OCI-LY1 (cell line): ENCODE data around the gene NCKIPSD.

Experiments used
- H2AFZ ChIP-seq: fragments of 200-600 bp; sonication (generic), shearing (Covaris generic); 2 replicates; pipeline ENCODE4 v1.6.0; 2014; ENCODE audit warnings: antibody characterized with exemption, mild to moderate bottlenecking, low read length
- H3F3A ChIP-seq: fragments of 200-600 bp; sonication (generic), shearing (Covaris generic); 2 replicates; pipeline ENCODE4 v1.6.0; 2014; ENCODE audit warnings: mild to moderate bottlenecking, antibody characterized with exemption, low read length, moderate library complexity; ENCODE audit not compliant: insufficient read depth
- H3K27ac ChIP-seq: fragments of 200-600 bp; sonication (generic); 2 replicates; pipeline ENCODE4 v1.5.1; 2014; ENCODE audit warnings: low read length, mixed run types, mild to moderate bottlenecking, low read depth; ENCODE audit not compliant: poor library complexity, severe bottlenecking
- H3K27me3 ChIP-seq: fragments of 200-600 bp; sonication (generic); 2 replicates; pipeline ENCODE4 v1.6.0; 2014; ENCODE audit warnings: antibody characterized with exemption, mild to moderate bottlenecking, low read length, moderate library complexity; ENCODE audit not compliant: insufficient read depth
- H3K36me3 ChIP-seq: fragments of 200-600 bp; sonication (generic); 2 replicates; pipeline ENCODE4 v1.6.1; 2014; ENCODE audit warnings: mild to moderate bottlenecking, antibody characterized with exemption, low read length, moderate library complexity, mixed read lengths; ENCODE audit not compliant: insufficient read depth
- H3K4me1 ChIP-seq: fragments of 200-600 bp; sonication (generic); 2 replicates; pipeline ENCODE4 v1.5.1; 2014; ENCODE audit warnings: mild to moderate bottlenecking, low read length, moderate library complexity; ENCODE audit not compliant: insufficient read depth, severe bottlenecking
- H3K4me2 ChIP-seq: fragments of 200-600 bp; sonication (generic), shearing (Covaris generic); 2 replicates; pipeline ENCODE4 v1.6.1; 2014; ENCODE audit warnings: low read length
- H3K4me3 ChIP-seq: fragments of 200-600 bp; sonication (generic); 2 replicates; pipeline ENCODE4 v1.5.1; 2014; ENCODE audit warnings: low read length, low read depth, mild to moderate bottlenecking, mixed read lengths; ENCODE audit not compliant: poor library complexity, severe bottlenecking
- H3K79me2 ChIP-seq: fragments of 200-600 bp; shearing (Covaris generic); 2 replicates; pipeline ENCODE4 v1.6.1; 2016; ENCODE audit warnings: mixed run types, low read length, mixed read lengths; ENCODE audit not compliant: insufficient read depth
- H3K9ac ChIP-seq: fragments of 200-600 bp; sonication (generic), shearing (Covaris generic); 2 replicates; pipeline ENCODE4 v1.6.1; 2014; ENCODE audit warnings: mild to moderate bottlenecking, low read length, mixed read lengths
- H3K9me2 ChIP-seq: fragments of 200-600 bp; sonication (generic), shearing (Covaris generic); 2 replicates; pipeline ENCODE4 v1.6.1; 2014; ENCODE audit warnings: low read depth, mild to moderate bottlenecking, low read length, mixed read lengths
- H3K9me3 ChIP-seq: fragments of 200-600 bp; shearing (Covaris generic); 2 replicates; pipeline ENCODE4 v1.6.1; 2014; ENCODE audit warnings: low read length, mixed read lengths
- H4K20me1 ChIP-seq: fragments of 200-600 bp; sonication (generic), shearing (Covaris generic); 2 replicates; pipeline ENCODE4 v1.6.0; 2016; ENCODE audit warnings: mild to moderate bottlenecking, low read length; ENCODE audit not compliant: insufficient read depth
- CTCF ChIP-seq: fragments of 200-600 bp; sonication (generic), shearing (Covaris generic); IDR thresholded peaks from 2 replicates; pipeline ENCODE4 v1.5.1; 2017; ENCODE audit warnings: mild to moderate bottlenecking, antibody characterized with exemption, low read length, moderate library complexity, mixed read lengths
- EZH2 ChIP-seq: fragments of 200-600 bp; sonication (generic), shearing (Covaris generic); IDR thresholded peaks from 2 replicates; pipeline ENCODE4 v1.8.0; 2017; ENCODE audit warnings: borderline replicate concordance, mixed run types, mild to moderate bottlenecking, antibody characterized with exemption, low read length, moderate library complexity, mixed read lengths

Gene NCKIPSD

DNA sequence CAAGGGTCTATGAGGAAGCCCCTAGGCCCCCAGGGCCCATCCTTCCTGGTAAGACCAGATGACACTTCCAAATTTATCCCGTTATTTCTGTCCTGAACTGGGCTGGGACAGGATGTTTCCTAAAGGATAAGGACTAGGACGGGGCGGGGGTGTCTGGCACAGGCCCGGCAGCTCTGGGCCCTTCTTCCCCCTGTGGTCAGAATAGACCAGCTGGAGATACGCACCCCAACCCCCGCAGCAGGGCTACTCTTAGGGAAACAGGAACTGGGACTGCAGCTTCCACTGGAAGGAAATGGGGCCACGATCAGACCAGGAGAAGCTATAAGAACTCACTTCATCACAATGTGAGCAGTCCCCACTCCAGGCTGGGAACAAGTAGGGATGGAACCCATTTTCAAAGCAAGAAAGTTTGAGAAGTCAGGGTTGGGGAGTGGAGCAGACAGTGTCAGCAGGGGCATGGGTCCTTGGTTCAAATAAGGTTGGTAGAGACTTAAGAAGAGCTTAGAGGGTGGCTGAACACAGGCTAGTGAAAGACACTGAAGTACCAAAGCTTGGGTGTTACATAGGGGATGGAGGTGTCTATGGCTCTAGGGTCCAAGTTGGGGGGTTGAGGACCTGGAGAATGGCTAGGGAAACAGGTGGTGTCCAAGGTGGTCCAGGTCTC is 1.1 kb downstream of the NCKIPSD start:
- H2AFZ ChIP-seq, result no peak overlapping the region
- peaks cover 24% of the 10 kb centered on the region for H3K4me1 ChIP-seq
- H3K27me3 ChIP-seq, result no peaks in the 10 kb centered on the region
- no peak for TF ChIP-seq EZH2
- no peak for TF ChIP-seq CTCF
- peak overlapping the region; percentile 76 for H3K9ac ChIP-seq
- no peaks in the 10 kb centered on the region for H3K9me3 ChIP-seq
- H3K36me3 ChIP-seq, result peaks cover 56% of the 10 kb centered on the region
- H3K4me3 ChIP-seq, result peak overlapping the region; percentile 72
- no peaks in the 10 kb centered on the region for H4K20me1 ChIP-seq
- peaks cover 7% of the 10 kb centered on the region for H3K79me2 ChIP-seq
- H3K4me2 ChIP-seq, result peak overlapping the region; percentile 99
- peaks cover 10% of the 10 kb centered on the region; the same call in 1 of the 2 replicates for H3F3A ChIP-seq
- H3K9me2 ChIP-seq, result no peaks in the 10 kb centered on the region
- peak overlapping the region; percentile 27 for H3K27ac ChIP-seq

DNA sequence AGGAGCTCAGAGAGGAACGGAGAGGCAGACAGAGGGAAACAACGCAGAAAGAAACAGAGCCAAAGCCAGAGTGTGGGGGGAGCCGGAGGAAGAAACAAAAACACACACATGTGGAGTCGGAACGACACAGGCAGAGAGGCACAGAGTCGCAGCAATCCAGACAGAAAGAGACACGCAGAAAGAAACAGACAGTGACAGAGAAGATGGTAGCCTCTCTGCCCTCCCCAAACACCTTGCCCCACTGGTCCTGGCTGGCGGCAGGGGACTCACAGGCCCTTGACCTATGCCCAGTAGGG is 1.7 kb downstream of the NCKIPSD start:
- Histone ChIP-seq H3F3A (peaks cover 10% of the 10 kb centered on the region; the same call in 1 of the 2 replicates), H2AFZ (no peak overlapping the region), H3K27me3 (no peaks in the 10 kb centered on the region), H3K9me3 (no peaks in the 10 kb centered on the region), H3K4me2 (peak overlapping the region; percentile 99), H3K79me2 (peaks cover 7% of the 10 kb centered on the region), H3K9me2 (no peaks in the 10 kb centered on the region), H3K27ac (no peak overlapping the region), H3K9ac (peak overlapping the region; percentile 76; the same call in 1 of the 2 replicates), H4K20me1 (no peaks in the 10 kb centered on the region), H3K36me3 (peaks cover 56% of the 10 kb centered on the region), H3K4me3 (peak overlapping the region; percentile 72), H3K4me1 (peaks cover 24% of the 10 kb centered on the region)
- TF ChIP-seq CTCF (no peak), EZH2 (no peak)

DNA sequence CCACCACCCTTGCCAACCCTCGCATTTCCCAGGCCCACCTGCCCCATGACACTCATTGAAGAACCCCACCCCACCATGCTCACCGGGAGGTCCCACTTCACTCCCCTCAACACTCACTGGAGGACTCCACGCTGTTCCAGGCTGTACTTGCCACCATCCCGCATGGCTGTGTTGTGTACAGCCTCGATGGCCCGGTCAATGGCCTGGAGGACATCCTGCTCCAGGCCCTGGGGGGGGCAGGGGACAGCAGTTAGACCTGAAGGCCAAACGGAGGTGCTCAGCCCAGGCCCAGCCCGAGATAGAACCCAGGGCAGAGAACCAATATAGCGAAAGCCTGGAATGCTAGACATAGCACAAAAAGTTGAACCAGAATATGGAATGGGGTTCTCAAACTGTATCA is 2.9 kb downstream of the NCKIPSD start:
- no peak overlapping the region for H3K4me2 ChIP-seq
- peaks cover 54% of the 10 kb centered on the region for H3K36me3 ChIP-seq
- peaks cover 10% of the 10 kb centered on the region; the same call in 1 of the 2 replicates for H3F3A ChIP-seq
- TF ChIP-seq EZH2 (no peak), CTCF (no peak)
- no peak overlapping the region for H3K4me3 ChIP-seq
- H3K4me1 ChIP-seq, result peaks cover 24% of the 10 kb centered on the region
- no peak overlapping the region for H3K9ac ChIP-seq
- no peaks in the 10 kb centered on the region for H4K20me1 ChIP-seq
- H3K27ac ChIP-seq, result no peak overlapping the region
- no peak overlapping the region for H2AFZ ChIP-seq
- H3K79me2 ChIP-seq, result peaks cover 7% of the 10 kb centered on the region
- no peaks in the 10 kb centered on the region for H3K9me3 ChIP-seq
- H3K9me2 ChIP-seq, result no peaks in the 10 kb centered on the region
- no peaks in the 10 kb centered on the region for H3K27me3 ChIP-seq
